HG03558 (cell line): ENCODE results near the gene TMEM121B.

Experiments
- ATAC-seq: cut with Tn5 transposase; IDR thresholded peaks from one replicate; pipeline ENCODE4 v1.9.1; 2021; ENCODE audit warnings: moderate number of reproducible peaks; ENCODE audit not compliant: unreplicated experiment; ENCODE audit errors: extremely low read depth

The TMEM121B gene

DNA sequence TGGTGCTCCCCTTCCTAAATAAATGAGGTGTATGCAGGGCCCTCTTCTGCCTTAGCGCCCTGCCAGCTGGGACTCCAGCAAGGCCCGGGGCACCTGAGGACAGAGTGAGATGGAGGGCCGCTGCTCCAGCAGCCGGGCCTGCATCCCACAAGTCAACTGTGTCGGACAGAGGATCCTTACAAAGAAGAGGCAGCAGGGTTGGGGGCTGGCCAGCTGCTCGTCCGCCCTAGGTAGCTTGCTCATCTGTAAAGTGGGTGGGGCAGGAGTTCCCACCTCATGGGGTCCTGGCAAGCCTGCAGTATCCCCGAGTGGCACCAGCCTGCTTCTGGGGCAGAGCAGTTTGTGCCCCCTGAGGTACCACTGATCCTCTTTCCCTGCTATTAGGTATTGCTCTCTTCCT lies 7.6 kb downstream of the TMEM121B start:
- no peak for ATAC-seq

DNA sequence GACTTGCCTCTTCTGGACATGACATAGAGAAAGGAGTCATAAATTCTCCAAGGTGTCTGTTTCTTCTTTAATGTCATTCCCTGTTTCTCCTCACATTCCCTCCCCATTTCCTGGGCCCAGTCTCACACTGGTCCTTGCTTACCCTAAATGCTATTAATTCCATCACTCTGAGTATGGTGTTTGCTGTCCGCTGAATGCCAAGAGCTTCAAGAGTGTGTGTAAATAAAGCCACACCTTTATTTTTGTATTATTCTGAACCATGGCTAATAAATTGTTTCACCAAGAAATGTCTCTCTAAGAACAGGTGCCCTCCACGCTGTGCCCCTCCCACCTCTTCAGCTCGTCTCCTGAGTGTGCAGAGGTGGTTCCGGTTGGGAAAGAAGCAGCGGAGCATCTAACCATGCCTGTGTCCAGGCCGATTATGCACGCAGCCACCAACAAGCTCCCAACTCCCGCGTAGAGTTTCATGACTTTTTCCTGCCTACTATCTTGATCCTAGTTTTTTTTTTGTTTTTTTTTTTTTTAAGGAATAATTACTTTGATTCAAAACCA lies 8.6 kb downstream of the TMEM121B start:
- no peak for ATAC-seq

DNA sequence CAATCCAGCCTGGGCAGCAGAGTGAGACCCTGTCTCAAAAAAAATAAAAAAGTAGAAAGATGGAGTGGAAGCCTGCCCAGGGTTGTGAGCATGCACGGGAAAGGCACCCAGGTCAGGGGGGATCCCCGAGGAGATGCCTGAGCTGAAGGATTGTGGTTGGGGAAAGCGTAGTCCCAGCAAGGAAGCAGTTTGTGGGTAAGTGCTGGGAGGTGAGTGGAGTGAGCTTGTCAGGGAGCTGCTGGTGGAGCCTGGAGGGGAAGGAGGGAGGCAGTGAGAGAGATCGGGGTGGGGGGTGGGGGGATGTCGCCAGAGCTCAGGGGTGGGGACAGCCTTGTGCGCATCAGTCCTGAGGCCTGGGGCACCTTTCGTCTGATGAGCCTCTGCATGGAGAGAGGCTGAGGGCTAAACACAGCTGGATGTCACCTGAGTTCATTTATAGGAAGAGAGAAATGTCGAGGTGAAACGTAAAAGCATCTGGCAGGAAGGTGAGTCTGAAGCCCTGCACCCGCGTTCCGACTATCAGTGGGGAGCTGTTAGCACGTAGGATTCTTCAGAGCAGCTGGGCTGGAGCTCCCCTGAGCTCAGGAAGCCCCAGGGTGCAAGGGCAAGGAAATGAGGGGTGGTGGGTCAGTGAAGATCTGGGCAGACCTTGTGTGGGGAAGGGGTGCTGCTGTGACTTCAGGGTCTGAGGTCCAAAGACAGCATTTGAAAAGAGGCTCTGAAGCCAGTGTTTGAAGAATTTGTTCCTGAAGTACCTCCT lies 10.2 kb downstream of the TMEM121B start:
- ATAC-seq, result no peak

DNA sequence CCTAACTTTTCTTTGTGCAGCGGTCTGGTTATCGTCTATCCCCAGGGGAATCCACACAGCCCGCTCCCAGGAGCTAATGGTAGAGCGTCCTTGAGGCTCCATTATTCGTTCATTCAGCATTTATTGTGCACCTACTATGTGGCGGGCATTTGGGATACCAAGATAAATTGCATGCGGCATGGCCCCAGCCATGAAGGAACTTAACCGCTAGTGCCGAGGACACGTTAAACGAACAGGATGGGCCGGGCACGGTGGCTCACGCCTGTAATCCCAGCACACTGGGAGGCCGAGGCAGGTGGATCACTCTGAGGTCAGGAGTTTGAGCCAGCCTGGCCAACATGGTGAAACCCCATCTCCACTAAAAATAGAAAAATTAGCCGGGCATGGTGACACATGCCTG lies 11.2 kb downstream of the TMEM121B start:
- ATAC-seq, result no peak

DNA sequence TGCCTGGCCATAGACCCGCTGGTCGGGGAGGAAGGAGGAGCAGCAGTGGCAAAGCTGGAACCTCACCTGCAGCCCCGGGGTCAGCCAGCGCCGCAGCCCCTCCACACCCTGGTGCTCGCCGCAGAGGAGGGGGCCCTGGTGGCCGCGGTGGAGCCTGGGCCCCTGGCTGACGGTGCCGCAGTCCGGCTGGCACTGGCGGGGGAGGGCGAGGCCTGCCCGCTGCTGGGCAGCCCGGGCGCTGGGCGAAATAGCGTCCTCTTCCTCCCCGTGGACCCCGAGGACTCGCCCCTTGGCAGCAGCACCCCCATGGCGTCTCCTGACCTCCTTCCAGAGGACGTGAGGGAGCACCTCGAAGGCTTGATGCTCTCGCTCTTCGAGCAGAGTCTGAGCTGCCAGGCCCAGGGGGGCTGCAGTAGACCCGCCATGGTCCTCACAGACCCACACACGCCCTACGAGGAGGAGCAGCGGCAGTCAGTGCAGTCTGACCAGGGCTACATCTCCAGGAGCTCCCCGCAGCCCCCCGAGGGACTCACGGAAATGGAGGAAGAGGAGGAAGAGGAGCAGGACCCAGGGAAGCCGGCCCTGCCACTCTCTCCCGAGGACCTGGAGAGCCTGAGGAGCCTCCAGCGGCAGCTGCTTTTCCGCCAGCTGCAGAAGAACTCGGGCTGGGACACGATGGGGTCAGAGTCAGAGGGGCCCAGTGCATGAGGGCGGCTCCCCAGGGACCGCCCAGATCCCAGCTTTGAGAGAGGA lies 11.9 kb downstream of the TMEM121B start:
- ATAC-seq, result no peak

DNA sequence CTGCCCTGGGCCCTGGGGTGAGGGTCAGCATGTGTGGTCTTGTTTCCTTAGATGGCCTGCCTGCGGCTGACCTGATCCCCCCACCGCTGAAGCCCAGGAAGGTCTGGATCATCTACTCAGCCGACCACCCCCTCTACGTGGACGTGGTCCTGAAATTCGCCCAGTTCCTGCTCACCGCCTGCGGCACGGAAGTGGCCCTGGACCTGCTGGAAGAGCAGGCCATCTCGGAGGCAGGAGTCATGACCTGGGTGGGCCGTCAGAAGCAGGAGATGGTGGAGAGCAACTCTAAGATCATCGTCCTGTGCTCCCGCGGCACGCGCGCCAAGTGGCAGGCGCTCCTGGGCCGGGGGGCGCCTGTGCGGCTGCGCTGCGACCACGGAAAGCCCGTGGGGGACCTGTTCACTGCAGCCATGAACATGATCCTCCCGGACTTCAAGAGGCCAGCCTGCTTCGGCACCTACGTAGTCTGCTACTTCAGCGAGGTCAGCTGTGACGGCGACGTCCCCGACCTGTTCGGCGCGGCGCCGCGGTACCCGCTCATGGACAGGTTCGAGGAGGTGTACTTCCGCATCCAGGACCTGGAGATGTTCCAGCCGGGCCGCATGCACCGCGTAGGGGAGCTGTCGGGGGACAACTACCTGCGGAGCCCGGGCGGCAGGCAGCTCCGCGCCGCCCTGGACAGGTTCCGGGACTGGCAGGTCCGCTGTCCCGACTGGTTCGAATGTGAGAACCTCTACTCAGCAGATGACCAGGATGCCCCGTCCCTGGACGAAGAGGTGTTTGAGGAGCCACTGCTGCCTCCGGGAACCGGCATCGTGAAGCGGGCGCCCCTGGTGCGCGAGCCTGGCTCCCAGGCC lies 12.7 kb downstream of the TMEM121B start:
- ATAC-seq, result no peak

DNA sequence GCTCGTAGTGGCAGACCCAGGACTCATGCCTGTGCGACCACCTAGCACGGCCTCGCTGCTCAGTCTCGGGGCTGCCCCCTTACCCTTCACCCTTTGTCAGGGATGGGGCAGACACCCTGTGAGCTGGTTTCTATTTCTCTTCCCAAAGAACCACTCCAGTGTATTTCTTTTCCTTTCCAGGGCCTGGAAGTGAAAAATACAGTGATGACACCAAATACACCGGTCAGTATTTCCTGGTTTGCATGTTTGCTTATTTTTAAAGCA lies 13.7 kb downstream of the TMEM121B start:
- ATAC-seq, result no peak

DNA sequence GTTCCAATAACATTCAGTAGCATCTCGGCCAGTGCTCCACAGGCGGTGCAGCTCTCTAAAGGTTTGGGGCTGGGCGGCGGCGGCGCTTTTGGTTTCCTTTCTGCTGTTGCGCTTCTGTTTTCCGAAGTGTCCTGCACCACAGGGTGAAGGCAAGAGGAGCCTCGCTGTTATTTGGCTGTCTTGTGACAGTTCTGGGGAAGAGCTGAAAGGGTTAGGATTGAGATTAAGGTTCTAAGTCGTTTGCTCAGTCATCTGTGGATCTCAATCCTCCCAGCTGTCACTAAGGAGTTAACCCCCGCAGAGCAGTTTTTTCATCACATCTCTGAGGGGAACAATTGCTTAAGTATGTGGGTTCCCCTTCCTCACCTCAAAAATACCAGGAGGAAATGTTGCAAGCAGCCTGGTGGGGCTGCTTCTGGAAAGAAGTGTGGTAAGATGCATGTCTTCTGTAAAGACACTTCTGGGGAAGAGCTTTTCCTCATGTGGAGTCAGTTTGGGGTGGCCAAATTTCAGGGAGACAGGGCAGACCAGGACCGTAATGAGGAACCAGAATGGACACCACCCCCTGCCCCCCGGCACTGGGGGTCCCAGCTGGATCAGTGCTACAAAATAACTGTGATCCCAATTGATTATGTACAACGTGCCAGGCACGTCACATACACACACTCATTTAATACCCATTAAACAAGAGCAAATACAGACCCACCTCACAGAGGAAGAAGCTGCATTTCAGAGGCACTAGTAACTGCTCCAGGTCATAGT lies 14.2 kb downstream of the TMEM121B start:
- ATAC-seq, result no peak

DNA sequence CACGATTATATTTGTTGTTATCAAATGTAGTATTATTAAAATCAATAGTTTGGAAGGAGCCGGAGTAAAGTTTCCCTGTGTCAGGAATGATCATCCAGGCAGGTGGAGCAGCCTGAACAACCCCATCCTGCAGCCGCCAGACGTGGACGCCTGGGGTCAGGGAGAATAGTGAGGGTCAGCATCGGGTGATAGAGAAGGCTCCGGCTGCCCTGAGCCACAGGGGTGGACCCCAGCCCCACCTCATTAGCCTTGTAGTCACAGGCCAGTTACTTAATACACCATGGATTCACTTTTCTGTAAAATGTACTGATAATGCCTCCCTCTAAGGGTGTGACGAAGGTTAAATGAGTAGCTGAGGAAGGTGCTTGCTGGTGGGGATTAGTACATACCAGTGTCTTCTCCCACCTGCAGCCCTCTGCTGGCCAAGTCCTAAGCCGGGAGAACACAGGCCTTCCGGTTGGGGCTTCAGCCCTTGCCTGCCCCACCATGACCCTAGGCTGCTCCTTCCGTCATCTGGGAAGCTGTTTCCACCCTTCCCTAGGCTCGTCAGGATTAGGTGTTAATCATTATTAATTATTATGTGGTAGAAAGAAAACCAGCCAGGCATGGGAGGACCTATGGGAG lies 14.9 kb downstream of the TMEM121B start:
- ATAC-seq, result no peak

DNA sequence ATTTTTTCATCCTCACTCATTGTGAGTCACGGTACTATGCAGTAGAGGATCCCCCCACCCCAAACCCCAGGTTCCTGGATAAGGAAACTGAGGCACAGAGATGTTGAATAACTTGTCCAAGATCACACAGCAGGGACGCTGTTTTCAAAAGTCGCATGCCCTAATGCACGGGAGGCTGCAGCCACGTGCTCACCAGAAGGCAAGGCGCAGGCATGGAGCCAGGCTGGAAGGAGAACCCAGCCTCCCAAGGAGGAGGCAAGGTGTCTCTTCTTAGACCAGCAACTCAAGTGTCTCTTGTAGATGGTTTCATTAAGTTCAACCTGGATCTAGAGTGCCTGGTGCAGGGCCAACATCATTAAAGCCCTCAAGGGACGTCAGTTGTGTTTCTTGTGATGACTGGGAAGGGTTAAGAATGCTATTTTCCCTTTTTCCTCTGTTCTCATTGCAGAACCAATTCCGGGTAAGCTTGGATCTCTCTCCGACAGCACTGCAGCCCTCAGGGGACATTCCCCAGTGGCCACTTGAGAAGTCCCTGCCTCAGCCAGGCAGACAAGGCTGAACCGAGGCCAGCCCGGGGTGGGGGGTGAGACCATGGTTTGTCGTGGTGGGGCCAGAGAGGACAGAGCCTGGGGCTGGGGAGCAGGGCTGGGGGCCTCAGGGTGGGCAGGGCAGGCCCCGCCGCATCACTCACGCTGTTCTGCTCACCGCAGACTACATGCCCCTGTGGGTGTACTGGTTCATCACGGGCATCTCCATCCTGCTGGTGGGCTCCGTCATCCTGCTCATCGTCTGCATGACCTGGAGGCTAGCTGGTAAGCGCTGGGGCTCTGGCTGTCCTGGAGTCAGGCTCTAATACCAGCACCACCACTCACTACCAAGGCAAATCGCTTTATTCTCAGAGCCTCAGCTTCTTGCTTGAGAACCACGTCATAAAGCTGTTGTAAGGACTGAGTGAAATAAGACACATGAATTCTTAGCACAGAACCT lies 15.7 kb downstream of the TMEM121B start:
- ATAC-seq, result no peak

DNA sequence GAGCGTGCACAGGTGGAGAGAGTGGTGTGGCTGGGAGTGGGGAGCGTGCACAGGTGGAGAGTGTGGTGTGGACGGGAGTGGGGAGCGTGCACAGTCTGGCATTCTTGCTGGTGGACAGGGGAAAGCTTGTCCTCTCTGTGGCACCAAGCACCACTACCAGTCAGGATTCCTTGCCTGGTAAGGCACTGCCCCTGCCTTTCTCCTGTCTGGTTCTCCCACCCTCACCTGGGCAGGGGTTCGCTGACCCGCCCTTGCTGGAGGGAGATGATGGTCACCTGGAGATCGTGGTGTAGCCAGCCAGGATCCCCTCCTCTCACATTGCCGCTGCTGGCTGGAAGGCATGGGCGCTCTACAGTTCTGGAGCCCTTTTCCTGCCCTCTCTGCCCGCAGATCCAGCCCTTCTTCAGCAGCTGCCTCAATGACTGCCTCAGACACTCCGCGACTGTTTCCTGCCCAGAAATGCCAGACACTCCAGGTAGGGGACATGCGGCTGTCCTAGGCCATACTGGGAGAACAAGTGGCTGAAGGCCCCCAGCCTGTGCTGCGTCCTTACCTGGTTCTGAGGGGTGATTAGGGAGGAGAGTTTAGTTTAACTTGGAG lies 16.7 kb downstream of the TMEM121B start:
- no peak for ATAC-seq

DNA sequence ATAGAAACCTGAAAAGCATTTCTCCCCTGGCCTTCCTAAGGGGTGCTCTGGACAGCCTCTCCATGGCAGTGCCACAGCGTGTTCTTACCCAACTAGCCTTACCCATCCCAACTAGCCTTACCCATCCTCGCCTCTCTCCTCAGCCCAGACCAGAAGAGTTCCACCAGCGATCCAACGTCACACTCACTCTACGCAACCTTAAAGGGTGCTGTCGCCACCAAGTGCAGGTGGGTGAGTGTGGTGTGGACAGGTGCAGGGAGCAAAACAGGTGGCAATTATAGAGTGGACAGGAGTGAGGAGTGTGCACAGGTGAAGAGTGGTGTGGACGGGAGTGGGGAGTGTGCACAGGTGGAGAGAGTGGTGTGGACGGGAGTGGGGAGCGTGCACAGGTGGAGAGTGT lies 17.8 kb downstream of the TMEM121B start:
- ATAC-seq, result no peak

DNA sequence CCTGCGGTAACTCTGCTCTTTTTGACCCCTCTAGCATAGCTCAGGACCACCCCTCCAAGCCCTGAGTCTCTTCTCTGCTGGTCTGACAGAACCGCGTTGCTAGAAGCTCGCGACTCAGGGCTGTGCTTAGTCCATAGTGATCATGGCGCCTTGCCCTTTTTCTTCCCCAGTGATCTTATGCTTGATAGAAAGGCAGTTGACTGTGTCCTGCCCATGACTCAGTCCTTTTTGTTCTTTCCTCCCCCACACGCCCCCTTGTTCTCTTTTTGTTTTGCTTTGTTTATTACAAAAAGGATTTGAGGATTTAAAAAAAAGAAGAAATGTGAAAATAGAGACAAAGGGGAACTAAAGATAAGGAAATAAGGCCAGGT lies 18.9 kb downstream of the TMEM121B start:
- ATAC-seq, result no peak

DNA sequence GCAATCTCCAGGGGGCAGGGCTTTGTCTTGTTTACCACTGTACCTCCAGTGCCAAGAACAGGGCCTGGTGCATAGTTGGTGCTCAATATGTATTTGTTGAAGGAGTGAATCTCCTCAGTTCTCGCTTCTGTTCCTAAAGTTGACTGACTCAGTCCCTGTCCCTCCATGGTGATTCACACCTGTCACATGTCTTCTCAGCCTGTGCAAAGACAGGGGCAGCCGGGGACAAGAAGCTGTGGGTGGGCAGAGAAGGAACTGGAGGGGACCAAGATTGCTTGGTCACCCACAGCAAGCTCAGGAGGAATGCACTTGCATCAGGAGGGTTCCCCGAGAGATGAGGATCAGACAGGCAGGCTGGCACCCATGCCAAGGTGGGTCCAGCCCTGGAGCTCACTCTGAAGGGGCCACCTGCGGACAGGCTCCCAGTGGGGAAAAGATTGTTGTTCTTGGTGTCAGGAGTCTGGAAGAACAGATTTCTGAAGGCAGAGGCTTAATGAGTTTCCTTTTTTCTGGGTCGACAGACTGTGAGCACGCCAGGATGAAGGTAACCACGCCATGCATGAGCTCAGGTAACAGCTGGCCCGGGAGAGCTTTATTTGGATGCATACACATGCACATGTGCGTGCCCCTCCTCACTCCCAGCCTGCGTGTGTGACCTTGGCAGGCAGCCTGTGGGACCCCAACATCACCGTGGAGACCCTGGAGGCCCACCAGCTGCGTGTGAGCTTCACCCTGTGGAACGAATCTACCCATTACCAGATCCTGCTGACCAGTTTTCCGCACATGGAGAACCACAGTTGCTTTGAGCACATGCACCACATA lies 19.5 kb downstream of the TMEM121B start:
- ATAC-seq, result no peak

DNA sequence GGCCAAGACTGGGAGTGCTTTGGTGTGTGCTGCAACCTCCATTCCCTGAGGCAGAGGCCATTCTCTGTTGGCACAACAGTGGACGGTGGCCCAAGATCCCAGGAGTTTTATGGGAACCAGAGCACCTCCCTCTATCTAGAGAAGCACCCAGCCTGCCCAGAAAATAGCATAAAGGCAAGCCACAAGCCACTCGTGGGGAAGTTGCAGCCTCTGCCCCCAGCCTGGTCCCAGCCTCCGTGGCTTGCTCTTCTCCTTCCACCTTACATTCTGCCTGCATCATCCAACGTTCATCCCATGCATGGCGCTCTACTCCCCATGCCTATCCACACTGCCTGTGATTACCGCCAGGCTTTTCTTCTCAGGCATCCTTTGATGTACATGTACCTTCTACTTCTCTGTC lies 20.5 kb downstream of the TMEM121B start:
- no peak for ATAC-seq

DNA sequence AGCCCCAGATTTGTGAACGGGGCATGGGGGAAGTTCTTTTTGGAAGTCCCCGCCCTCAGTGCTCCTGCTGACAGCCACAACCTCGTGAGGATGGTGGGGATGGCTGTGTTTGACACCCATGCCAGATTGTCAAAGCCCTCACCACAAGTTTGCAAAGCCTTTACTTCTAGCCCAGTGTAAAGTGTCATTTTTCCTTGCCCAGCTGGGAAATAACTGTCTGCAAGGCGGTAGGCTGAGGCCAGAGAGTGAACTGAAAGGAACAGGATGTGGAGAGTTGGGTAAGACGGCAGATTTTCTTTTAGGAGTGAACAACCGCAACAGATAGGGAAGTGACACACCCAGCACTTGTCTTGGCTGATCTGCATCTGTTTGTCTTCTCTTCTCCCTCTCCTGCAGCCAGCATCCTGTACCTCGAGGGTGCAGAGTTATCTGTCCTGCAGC lies 22.8 kb downstream of the TMEM121B start:
- no peak for ATAC-seq

DNA sequence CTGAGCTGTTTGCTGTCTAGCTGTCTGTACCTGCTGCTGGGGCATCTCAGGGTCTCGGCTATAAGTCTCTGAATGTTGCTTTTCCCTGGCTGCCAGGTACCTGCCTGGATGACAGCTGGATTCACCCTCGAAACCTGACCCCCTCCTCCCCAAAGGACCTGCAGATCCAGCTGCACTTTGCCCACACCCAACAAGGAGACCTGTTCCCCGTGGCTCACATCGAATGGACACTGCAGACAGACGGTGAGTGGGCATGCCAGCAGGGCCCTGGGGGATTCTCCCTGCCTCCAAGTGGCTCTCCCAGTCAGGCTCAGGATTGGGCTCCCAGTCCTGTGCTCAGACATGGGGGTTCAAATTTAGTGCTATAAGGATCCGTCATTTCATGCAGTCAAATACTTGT lies 23.5 kb downstream of the TMEM121B start:
- no peak for ATAC-seq
